ENCODE results near the gene SYNM.
"Not testable (repeated sequence)": the region's sequence is repeated elsewhere in the genome, so short reads cannot be mapped to it uniquely, and the experiment has no call there.

The SYNM gene

GRCh38 chr15:99105514-99106341 is 848 bp downstream of the SYNM start:
- peak; percentile 65 for DNase-seq (ENCODE audit: low read depth)

DNA sequence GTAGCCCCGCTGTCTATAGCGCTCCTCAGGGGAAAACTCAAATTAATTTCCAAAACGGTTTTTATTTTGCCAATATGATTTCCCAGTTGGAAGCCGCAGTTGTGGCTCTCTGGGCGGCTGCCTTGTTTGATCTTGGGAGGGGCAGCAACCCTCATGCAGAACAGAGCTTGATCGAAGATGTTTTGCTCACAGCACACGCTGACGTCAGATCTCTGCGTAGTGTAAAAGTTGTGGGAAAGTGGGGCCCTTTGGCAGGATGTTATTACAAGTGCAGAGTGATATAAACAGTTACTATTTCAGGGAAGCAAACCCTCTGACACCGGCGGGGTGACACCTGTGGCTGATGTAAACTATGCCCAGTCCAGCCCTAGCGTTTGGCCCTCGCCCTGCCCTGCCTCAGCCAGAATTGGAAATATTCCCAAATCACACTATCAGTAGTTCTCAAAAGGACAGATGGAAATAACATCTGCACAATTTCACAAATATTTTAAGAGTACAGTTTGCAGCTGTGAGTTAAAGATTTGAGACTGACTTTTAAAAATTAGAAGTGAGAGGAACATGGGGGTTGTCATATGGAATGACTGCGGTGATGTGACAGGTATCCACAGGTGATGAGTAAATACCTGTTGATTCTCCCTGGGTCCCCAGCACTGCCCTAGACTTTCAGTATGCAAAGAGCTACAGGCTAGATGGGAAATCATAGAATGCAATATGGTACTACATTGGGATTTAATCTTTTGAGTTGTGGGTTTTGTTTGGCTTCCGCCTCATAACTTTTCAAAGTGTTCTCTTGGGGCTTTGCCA is 1.7 kb downstream of the SYNM start:
- no peak for DNase-seq (ENCODE audit: low read depth)

DNA sequence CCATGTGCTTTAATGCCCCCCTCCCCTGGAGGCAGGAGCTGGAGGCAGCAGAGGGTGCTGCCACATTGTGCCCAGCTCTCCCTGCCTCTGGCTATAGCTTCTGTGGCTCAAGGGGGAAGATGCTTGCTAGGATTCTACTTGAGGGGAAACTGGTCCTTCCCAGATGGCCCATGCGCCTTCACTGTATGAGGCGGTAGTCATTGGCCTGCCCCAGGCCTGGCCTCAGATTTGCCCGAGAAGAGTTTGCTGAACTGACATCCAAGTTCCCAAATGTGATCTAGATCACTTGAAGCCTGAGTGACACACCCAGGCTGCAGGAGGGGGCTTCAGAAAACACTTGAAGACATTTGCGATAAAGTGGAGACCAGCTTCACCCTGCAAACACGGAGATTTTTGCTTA is 4.1 kb downstream of the SYNM start:
- DNase-seq (ENCODE audit: low read depth): no peak

DNA sequence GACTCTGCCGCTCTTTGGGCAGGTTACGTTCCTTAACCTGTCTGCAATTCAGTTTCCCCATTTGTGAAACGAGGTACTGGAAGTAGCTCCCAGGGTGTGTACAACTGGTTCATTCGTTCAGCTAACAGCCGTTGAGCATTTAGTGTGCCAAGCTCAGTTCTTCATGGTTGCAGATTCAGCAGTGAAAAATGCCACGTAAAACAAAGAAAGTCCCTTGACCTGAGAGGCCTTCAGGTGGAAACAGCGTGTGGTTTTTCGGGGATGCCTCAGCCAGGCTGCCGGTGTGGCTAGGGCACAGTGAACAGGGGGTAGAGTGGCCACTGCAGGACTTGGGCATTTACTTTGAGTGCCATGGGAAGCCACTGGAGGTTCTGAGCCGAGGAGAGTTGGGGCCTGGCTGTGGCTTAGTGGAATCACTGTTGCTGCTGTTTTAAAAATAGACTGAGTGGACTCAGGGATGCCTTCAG is 4.7 kb downstream of the SYNM start:
- no peak for DNase-seq (ENCODE audit: low read depth)

GRCh38 chr15:99110093-99110492 is 5.2 kb downstream of the SYNM start:
- DNase-seq (ENCODE audit: low read depth): no peak

GRCh38 chr15:99110581-99111320 is 5.9 kb downstream of the SYNM start:
- DNase-seq (ENCODE audit: low read depth): no peak

GRCh38 chr15:99111641-99112040 is 6.8 kb downstream of the SYNM start:
- DNase-seq (ENCODE audit: low read depth): not testable (repeated sequence)

- no peak for DNase-seq (ENCODE audit: low read depth)
These were observed 8.8 kb downstream of the SYNM start for GRCh38 chr15:99113547-99114271.

DNA sequence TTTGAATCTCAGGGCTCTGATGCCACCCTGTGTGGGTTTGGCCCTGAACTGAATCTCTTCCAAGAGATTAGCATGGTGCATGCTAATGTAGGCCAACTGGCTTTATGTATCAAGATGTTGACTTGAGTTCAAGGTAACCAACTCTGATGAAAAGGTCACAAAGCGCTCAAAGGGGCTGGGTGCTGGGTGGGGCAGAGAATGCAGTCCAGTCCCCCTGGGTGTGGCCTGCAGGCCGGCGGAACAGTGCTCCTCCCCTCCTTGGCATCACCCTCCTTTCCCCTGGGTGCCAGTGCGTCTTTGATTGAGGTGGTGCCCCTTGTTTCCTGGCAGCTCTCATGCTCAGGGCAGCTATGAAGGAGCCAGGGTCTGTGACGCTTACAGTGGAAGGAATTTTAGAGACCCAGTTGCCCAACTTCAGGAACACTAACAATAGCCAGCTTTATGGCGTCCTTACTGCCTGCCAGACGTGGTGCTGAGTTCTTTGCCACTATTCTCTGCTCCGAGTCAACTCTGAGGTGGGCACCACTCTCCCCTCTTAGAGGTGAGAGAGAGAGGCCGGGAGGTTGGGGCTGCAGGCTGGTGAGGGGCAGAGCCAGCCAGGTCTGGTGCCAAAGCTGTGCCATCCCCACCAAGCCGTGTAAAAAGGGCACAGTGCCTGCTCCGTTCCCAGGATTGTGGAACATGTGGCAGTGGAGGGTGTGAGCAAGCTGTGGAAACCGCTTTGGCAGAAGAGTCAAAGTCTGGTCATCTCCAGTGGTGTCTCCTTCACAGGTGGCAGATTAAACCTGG is 9.8 kb downstream of the SYNM start:
- DNase-seq (ENCODE audit: low read depth): no peak

- no peak for DNase-seq (ENCODE audit: low read depth)
These were observed 10.7 kb downstream of the SYNM start for GRCh38 chr15:99115300-99116215.

- DNase-seq (ENCODE audit: low read depth): no peak
These were observed 12.2 kb downstream of the SYNM start for GRCh38 chr15:99117111-99117510.

- DNase-seq (ENCODE audit: low read depth): no peak
These were observed 12.8 kb downstream of the SYNM start for GRCh38 chr15:99117563-99118257.

DNA sequence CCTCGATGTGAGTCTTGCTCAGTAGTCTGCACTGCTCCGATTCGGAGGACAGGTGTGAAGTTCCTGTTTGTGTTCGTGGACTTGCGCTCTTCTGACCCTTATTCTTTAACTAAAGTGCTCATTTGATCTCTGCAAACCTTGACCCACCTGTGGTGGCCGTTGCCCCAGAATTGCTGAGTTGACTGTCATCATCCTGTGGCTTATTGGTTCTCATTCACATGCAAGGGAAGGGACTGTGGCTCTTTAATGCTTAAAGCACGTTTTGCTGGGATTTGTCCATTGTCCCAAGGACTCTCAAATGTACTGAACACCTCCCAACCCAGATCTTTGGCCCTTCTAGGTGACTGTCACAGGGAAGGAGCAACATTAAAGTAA is 13.4 kb downstream of the SYNM start:
- DNase-seq (ENCODE audit: low read depth): no peak

DNA sequence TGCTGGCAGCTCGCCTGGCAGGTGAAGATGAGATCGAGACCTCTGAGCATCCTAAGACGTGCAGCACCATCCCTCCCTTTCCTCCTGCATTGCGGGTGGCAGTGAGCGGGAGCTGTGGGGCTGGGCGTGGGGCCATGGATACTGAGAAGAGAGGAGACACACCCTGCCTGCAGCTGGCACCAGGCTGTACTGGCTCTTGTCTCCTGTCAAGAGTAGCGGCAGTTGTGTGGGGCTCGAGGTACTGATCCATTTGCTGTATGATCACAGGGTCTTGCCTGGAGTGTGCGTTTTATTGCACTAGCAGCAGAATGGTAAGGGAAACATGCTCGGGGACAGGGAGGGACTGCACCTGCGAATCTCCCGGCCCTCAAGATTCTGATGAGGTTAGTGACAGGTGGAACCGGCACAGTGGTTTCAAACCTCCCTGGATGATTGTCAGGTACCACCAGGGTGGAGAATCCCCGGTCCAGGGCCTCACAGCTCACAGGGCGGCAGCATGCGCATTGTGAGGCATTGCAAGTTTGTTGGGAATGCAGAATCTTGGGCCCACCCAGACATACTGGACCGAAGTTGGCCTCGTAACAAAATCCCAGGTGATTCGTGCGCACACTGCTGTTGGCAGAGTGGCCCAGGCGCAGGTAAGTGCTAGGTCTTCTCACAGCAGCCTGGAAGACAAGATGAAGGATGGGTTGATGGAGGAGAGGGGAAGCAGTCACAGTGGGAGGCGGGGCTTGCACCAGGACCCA is 14.1 kb downstream of the SYNM start:
- DNase-seq (ENCODE audit: low read depth): no peak

GRCh38 chr15:99120050-99120777 is 15.3 kb downstream of the SYNM start:
- DNase-seq (ENCODE audit: low read depth): no peak

GRCh38 chr15:99121207-99121606 is 16.3 kb downstream of the SYNM start:
- DNase-seq (ENCODE audit: low read depth): no peak

DNA sequence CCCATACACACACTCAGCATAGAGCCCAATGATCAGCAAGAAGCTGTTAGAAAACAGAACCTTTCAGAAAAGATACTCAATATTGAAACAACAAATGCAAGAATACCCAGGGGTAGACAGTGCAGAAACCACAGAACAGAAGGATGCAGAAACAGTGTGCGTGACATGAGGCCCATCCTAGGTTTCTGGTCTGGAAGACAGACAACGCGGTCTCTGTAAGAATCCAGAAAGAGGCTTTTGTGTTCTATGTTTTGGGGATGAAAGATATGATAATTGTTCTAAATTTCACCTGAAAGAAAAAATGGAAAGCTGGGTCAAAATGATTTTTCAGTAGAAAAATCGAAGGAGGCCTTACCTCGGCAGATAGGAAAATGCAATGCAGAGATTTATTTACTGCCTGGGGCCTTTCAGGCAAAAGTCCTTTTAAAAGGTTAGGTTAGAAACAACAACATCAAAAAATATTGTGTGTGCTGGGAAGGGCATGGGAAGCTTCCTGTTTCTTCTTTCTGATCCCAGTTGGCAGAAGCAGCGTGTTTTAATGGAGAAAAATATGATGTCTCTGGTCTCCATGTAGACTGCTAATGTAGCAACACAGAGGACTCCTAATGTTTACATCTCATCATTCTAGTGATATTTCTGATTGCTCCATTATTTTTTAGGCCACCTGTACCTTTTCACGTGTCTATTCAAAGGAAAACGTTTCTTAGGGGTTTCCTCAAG is 17.0 kb downstream of the SYNM start:
- no peak for DNase-seq (ENCODE audit: low read depth)

All from fibroblast of gingiva (primary cell).